GM18868 (cell line): ENCODE results near the gene DUSP16.
"Not testable (repeated sequence)": the region's sequence is repeated elsewhere in the genome, so short reads cannot be mapped to it uniquely, and the experiment has no call there.

Experiments used
- ATAC-seq: cut with Tn5 transposase; IDR thresholded peaks from one replicate; pipeline ENCODE4 v1.9.1; 2021; ENCODE audit warnings: mild to moderate bottlenecking, moderate library complexity; ENCODE audit not compliant: unreplicated experiment

DUSP16 gene

DNA sequence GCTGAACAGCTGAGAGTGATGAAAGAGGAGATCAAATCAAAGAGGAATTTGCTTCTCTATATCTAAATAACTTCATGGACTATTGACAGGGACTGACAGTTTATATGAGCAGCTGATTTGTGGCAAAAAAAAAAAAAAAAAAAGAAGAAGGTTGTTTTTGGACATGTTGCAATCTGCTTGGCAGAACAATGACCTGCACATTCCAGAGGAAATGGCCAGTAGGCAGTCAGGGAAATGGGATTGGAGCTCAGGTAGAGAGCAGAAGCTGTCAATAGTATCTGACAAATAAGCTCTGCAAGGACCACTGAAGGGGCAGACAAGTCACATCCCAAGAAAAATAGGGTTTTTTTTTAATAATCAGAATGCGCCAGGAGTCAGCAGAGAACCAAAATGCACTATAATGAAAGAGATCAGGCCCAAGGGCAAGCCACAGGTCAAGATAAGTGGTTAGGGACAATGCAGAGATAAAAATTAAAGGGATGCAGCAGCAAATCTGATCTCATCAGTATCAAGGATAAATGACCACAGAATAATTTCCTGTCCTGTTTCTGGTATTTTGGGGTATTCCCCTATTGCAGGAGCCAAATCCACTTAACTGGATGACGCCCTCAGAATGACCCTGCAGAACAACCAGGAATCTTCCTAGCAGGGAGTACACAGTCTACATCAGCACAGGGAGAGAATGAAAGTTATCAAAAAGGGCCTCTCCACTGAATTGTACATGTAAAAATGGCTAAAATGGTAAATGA is 22.6 kb upstream of the DUSP16 start:
- no peak for ATAC-seq

DNA sequence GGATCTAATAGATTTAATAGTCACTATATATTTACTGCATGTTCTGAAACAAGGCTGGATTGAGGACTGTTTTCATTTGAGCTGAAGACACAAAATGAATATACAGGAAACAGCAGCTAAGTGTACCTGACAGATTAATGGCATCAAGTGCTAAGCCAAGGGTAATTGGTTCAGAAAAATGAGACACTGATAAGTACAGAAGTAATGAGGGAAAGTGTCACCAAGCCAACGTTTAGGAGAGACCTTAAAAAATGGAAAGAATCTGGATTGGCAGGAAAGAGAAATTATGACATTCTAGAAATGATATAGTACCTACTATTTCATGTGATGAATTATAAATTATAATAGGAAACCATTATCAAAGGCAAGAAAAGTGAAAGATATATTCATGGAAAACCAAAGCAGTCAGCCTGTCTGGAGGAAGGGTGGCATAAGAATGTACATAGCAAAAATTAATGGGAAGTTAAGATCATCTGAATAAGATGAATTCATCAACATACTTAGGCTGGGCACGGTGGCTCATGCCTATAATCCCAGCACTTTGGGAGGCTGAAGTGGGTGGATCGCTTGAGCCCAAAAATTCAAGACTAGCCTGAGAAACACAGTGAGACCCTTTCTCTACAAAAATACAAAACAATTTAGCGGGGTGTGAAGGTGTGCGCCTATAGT is 21.0 kb upstream of the DUSP16 start:
- no peak for ATAC-seq

DNA sequence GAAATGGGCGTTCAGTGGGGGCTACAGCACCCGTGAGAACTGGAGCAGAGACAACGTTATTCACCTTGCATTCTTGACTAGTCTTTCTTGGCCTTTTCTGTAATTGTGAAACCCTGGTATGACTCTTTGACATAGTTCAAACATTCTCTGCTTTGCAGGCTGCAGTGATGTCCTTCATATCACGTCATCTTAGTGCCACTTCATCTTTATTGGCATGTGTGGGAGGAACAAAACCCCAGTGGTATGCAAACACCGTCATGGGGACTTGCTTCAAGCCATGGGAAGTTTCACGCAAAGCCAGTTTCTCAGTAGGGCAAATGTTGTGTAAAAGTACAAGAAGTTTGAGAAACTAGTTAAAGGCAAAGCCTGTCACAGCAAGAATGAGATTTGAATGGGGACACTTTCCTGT is 20.2 kb upstream of the DUSP16 start:
- ATAC-seq: peak; percentile 92

GRCh38 chr12:12582193-12582881 is 19.7 kb upstream of the DUSP16 start:
- ATAC-seq: peak; percentile 39

DNA sequence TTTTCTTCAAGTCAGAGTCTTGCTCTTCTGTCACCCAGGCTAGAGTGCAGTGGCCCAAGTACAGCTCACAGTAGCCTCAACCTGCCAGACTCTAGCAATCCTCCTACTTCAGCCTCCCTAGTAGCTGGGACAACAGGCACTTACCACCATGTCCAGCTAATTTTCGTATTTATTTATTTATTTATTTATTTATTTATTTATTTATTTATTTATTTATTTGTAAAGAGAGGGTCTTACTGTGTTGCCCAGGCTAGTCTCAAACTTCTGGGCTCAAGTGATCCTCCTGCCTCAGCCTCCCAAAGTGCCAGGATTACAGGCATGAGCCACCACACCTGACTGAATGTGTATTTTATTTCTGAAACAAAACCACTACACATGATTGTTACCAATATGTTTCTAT is 18.1 kb upstream of the DUSP16 start:
- not testable (repeated sequence) for ATAC-seq

DNA sequence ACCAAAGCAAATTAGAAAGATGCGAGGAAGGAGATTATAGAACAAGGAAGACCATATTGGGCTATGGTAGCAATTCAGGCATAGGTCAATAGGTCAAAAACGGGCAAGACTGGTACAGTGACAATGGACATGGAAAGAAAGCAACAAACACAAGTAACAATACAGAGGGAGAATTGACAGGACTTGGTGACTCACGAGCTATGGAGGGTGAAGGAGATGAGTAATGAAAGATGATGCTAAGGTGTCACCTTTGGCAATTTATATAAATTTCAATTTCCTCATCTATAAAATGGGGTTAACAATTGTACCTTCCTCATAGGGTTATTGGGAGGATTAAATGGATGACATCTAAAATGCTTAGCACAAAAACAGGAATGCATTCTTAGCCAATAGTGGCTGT is 15.1 kb upstream of the DUSP16 start:
- ATAC-seq: no peak

GRCh38 chr12:12572659-12573058 is 10.0 kb upstream of the DUSP16 start:
- ATAC-seq: no peak

DNA sequence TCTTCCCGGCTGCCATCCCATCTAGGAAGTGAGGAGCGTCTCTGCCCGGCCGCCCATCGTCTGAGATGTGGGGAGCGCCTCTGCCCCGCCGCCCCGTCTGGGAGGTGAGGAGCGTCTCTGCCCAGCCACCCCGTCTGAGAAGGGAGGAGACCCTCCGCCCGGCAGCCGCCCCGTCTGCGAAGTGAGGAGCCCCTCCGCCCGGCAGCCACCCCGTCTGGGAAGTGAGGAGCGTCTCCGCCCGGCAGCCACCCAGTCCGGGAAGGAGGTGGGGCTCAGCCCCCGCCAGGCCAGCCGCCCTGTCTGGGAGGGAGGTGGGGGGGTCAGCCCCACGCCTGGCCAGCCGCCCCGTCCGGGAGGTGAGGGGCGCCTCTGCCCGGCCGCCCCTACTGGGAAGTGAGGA is 3.3 kb upstream of the DUSP16 start:
- not testable (repeated sequence) for ATAC-seq

- ATAC-seq: no peak
Observed at GRCh38 chr12:12564911-12565310, 2.2 kb upstream of the DUSP16 start.

DNA sequence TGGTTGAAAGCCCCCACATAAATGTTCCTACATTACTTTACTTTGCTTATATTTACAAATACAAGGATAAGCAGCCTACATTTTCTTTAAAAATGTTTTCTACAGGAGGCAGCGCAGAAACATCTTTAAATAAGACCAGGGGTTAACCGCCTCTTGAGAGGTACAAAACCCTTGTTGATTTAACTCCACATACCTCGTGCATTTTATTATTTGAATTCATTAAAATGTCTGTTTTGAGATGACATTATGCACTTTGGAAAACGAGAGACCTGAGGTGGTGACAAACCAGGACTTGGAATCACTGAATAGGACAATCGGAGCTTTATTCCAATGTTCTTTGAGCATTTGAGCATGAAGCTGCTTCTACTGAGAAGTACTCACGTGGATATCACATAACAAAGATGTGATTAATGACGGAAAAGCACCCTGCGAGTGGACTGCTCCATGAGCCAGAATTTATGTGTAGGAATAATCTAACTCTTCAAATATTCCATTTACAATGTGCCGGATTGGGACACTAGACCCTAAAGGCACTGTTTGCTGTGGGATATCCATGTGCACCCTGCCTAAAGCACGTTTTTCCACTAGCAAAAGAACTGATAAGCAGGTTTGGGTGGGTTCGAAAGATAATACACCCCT is 746 bp upstream of the DUSP16 start:
- ATAC-seq: no peak

DNA sequence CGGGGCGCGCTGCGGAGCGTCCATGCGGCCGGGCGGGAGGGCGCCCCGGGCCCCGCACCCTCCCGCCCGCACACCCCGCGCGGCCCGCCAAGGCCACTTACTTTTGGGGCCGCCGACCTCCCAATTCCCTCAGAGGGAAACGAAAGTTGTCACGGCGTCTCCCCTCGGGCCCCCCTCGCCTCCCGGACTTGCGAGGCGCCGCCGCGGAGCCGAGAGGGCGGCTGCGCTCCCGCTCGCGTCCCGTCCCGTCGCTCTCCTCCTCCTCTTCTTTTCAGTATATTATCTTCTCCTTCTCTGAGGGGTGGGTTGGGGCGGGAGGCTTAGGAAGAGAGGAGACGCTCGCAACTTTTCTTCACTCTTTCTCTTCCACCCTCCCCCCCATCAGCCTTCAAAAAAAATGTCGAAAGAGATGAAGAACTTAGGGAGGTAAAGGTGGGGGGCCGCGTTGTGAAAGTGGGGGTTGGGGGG is 613 bp downstream of the DUSP16 start:
- ATAC-seq: no peak

DNA sequence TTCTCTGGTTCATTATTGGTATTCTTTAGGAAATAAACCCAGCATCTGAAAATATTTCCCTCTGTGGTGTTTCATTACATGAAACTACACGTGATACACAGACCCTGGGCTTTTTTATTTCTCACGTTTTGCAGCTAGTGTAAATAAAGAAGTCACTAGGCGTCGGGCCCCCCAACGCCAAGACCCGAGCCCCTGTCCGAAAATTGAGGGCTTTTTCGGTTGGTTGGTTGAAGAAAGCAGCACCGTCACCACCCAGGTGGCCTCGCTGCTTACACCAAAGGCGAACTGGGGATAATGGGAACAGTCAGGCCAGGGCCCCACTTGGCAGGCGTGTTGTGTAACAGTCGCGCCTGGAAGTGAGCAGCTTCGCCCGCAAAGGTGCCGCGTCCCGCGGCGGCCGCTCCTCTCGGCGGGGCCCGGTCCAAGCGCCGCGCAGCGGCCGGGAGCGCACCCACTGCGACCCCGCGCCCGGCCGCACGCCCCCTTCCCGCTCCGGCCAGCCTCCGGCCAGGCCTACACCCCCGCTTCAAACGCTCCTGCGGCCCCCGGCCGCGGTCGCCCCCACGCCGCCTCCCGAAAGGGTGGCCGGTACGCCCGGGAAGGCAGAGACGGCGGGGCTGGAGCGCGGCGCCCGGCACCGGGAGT is 1.2 kb downstream of the DUSP16 start:
- no peak for ATAC-seq

DNA sequence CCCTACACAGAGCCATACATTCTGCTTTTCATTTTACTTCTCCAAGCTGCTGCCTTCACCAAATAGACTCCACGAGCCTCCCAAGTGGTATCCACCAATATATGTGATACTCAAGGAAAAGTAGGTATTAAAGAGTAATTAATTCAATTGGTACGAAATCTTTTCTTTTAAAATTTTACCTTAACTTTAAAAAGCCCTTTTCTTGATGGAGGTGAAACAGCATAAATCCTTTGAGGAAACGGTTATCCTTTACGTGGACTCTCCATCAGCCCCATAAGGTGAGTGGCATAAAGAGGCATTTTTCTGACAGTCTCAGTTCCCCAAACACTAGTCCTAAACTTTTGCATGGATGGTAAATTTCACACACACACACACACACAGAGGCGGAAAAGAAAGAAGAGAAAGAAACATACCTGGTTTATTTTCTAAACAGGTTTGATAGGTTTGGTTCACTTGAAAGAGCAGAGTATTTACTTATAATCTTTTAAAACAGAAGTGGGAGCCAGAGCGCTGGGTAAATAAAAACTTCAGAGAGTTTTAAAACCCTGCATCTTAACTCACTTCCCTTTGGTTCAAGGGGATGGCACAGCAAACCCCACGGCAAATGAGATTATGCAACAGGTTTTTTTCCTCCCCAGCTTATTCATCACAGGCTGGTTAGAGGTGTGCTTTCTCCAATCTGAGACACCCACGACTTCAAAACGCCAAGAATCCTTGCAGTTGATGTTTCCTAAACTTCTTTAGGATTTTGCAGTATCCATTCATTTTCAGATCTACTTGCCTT is 1.9 kb downstream of the DUSP16 start:
- ATAC-seq: peak; percentile 37

DNA sequence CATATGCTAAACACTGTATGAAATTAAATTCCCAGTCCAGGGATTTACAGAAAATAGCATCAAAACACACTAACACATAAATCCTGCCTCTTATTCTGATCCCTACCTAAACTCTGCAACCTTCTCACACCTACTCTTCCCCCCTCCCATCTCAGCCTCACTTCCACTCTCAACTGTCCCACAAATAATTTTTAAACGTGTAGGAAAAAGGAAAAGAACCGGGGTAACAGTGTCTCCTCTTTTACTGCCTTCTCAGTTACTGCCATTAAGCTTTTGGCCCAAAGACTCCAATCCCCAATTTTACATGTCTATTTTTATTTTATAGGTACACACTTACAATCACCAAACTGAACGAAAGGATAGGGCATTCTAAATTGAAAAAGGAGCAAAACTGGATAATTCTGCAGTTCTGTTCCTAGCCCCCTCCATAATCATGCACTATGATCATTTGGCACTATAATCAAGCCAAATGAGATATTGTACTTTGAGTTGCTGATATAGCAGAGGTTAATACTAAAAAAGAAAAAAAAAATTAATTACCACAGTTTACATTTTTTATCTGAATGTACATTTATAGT is 2.9 kb downstream of the DUSP16 start:
- no peak for ATAC-seq

GRCh38 chr12:12558291-12558690 is 4.4 kb downstream of the DUSP16 start:
- no peak for ATAC-seq

DNA sequence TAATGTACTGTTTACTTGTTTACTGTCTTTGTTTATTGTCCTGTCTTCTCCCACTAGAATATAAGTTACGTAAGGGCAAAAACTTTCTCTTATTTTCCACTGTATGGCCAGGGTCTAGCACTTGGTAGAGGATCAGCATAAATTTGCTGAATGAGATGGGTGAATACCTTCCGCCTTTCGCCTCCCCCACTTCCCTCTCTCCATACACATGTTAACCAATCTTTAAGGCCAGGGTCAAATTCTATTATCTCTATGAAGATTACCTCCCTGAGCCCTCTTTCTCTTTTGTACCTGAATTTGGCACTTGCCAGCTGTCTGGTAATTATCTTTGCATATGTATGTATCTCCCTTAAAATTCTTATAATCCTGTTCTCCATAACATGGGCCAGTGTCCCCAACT is 4.9 kb downstream of the DUSP16 start:
- ATAC-seq: no peak

DNA sequence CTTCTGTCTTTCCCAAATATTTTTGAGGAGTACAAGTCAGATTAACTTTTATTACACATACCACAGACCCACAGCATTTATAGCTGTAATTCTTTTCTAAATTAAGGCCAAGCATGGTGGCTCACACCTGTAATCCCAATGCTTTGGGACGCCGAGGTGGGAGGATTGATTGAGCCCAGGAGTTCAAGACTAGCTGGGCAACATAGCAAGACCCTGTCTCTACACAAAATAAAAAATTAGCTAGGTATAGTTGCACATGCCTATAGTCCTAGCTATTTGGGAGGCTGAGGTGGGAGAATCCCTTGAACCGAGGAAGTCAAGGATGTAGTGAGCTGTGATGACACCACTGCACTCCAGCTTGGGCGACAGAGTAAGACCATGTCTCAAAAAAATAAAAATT is 7.0 kb downstream of the DUSP16 start:
- ATAC-seq: no peak

DNA sequence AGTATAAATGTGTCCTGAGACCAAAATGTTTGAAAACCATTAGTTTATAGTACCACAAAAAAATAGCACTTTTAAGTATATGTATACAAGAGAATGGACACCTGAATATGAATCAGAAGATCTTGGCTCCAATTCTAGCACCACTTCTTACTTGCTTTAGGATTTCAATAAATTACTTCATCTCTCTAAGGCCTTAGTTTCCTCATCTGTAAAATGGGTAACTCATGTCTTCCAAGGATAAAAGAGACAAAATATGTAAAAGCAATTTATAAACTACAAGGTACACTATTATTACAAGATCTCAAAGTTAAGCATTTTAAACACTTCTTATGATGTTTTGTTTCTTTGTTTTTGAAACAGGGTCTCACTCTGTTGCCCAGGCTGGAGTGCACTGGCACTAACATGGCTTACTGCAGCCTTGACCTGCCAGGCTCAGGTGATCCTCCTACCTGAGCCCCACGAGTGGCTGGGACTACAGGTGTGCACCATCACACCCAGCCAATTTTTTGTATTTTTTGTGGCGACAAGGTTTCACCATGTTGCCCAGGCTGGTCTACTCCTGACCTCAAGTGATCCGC is 9.4 kb downstream of the DUSP16 start:
- ATAC-seq: no peak

DNA sequence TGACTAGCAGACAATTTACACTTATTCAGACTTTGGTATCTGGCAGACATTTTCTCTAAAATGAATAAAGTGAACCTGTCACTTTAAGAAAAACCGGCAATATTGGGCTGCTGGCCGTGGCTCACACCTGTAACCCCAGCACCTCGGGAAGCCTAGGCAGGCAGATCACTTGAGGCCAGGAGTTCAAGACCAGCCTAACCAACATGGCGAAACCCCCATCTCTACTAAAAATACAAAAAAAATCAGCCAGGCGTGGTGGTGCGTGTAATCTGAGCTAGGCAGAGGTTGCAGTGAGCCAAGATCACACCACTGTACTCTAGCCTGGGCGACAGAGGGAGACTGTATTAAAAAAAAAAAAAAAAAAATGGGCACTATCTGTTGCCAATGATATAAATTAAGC is 11.5 kb downstream of the DUSP16 start:
- ATAC-seq: peak; percentile 54
